K562 treated with DMSO at 1 percent for 48 hours (cell line): ENCODE measurements around the gene SMIM23. TPM values are rescaled to one million over a fixed set of nuclear protein-coding genes. Genes with fewer than 3 reads are reported as not detected.

Experiments
- total RNA-seq: library from RNA; unstranded; fragments of 300-600 nt; gene quantifications from 2 replicates; pipeline ENCODE4 v1.2.3, GENCODE V29; 2022; ENCODE audit warnings: low replicate concordance; ENCODE audit errors: extremely low read depth

Gene SMIM23
- not detected in 2 replicates for total RNA-seq

DNA sequence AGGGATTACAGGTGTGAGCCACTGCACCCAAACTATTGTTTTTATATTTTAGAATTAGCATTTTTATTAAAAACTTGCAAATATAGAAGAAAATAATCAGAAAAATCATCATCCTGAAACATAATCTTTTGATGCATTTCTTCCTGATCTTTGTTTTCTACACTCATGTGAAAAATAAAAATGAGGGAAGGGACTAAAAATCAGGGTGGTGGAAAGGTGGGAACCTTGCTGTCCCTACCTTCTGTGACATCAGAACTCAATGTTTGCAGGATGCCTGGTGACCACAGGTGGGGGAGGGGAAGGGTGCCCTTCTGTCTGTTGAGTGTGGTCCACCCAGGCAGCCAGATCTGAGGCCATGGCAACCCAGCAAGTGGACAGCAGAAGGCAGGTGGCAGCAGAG is at the start of gene SMIM23:
SMIM23 (plus strand) TSS at position 301 of the 400 bp plus-strand sequence; CDS start at position 356, 55 bp downstream.

Other genes starting within 250 kb of the SMIM23 start
- gene FBXW11, start 220.8 kb downstream of the SMIM23 start, total RNA-seq = not detected in 2 replicates